ENCODE data around the gene ZNF655. TPM values are rescaled to one million over a fixed set of nuclear protein-coding genes. Genes with fewer than 3 reads are reported as not detected.

ZNF655 gene
- polyA plus RNA-seq, 1 experiment, result 47.2 TPM

GRCh38 chr7:99535667-99536066, 22.8 kb upstream of the ZNF655 start:
- TF ChIP-seq, protein P1, sequence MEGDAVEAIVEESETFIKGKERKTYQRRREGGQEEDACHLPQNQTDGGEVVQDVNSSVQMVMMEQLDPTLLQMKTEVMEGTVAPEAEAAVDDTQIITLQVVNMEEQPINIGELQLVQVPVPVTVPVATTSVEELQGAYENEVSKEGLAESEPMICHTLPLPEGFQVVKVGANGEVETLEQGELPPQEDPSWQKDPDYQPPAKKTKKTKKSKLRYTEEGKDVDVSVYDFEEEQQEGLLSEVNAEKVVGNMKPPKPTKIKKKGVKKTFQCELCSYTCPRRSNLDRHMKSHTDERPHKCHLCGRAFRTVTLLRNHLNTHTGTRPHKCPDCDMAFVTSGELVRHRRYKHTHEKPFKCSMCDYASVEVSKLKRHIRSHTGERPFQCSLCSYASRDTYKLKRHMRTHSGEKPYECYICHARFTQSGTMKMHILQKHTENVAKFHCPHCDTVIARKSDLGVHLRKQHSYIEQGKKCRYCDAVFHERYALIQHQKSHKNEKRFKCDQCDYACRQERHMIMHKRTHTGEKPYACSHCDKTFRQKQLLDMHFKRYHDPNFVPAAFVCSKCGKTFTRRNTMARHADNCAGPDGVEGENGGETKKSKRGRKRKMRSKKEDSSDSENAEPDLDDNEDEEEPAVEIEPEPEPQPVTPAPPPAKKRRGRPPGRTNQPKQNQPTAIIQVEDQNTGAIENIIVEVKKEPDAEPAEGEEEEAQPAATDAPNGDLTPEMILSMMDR (IDR thresholded peaks at IDR 0.05; ENCODE audit: insufficient read depth, low read depth, low read length), result no peak
- Histone ChIP-seq H3K36me3 (ENCODE audit: control insufficient read depth, insufficient read depth, low read length) (peaks cover 12% of the 10 kb centered on the region), H3K4me3 (ENCODE audit: low read depth, low read length) (no peak overlapping the region), H3K27me3 (ENCODE audit: control insufficient read depth, insufficient read depth, low read length) (no peaks in the 10 kb centered on the region)
- no peak for DNase-seq (ENCODE audit: low read depth)
- ChIA-PET CTCF (interaction anchor here (1.2 kb wide), 1 partner anchor 10 kb away, joined by 3 read pairs; no protein-coding TSS in a partner anchor), POLR2A (no interaction called here)

DNA sequence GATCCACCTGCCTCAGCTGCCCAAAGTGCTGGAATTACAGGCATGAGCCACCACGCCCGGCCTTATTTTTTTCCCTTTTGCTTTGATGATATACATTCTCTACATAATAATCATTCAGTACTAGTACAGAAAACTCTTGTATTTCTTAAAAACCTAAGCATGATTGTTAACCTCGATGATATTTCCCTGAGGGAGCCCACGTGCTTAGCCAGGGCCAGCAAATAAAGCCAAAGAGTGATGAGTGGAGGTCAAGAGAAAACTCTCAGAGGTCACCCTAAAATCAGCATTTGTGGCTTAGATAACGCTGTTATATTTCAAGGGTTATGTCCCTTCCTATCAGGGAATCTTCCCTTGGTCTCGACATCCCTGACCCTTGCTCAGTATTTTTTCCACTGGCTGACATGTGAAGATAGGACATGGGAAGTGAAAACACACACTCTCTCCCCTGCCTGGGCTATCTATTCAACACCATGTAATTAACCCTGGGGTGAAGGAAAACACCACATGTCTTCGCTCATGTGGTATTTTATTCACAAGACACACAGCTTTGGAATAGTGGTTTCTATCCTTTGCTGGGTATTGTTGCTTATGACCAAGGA, 19.1 kb upstream of the ZNF655 start:
- Histone ChIP-seq H3K4me3 (ENCODE audit: low read depth, low read length) (no peak overlapping the region), H3K36me3 (ENCODE audit: control insufficient read depth, insufficient read depth, low read length) (0 out of 2 replicates have a peak, but pooled peaks cover 1% of the 10 kb centered on the region), H3K27me3 (ENCODE audit: control insufficient read depth, insufficient read depth, low read length) (no peaks in the 10 kb centered on the region)
- TF ChIP-seq, protein P1 (IDR thresholded peaks at IDR 0.05; ENCODE audit: insufficient read depth, low read depth, low read length), result no peak
- POLR2A ChIA-PET, result no interaction called here
- no peak for DNase-seq (ENCODE audit: low read depth)
- CTCF ChIA-PET, result interaction anchor here (1.2 kb wide), 1 partner anchor 28 kb away, joined by 3 read pairs; no protein-coding TSS in a partner anchor

DNA sequence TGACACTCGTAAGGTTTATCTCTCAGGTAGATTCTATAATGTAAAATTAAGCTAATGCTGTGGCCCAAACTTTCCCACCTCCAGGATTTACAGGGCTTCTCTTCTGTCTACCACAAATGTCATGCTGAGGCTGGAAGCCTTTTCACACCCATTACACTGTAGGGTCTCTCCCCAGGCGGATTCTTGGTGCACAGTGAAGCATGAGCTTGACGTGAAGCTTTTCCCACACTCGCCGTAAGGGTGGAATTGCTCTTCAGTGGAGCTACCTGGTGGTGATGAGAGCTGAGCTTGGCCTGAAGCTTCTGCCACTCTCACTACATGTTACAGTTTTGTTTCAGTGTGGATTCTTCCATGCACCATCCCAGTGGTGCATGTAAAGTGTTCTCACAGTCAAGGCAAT, 17.9 kb upstream of the ZNF655 start:
- DNase-seq (ENCODE audit: low read depth), result no peak
- ChIA-PET CTCF (interaction anchor here (1.2 kb wide), 1 partner anchor 30 kb away, joined by 3 read pairs; no protein-coding TSS in a partner anchor), POLR2A (no interaction called here)
- Histone ChIP-seq H3K27me3 (ENCODE audit: control insufficient read depth, insufficient read depth, low read length) (no peaks in the 10 kb centered on the region), H3K4me3 (ENCODE audit: low read depth, low read length) (no peak overlapping the region), H3K36me3 (ENCODE audit: control insufficient read depth, insufficient read depth, low read length) (0 out of 2 replicates have a peak, but pooled peaks cover 3% of the 10 kb centered on the region)
- TF ChIP-seq, protein P1 (IDR thresholded peaks at IDR 0.05; ENCODE audit: insufficient read depth, low read depth, low read length), result no peak

GRCh38 chr7:99541212-99541611, 17.2 kb upstream of the ZNF655 start:
- TF ChIP-seq, protein P1 (IDR thresholded peaks at IDR 0.05; ENCODE audit: insufficient read depth, low read depth, low read length), result no peak
- H3K4me3 ChIP-seq (ENCODE audit: low read depth, low read length), result no peak overlapping the region
- POLR2A ChIA-PET, result no interaction called here
- no peaks in the 10 kb centered on the region for H3K27me3 ChIP-seq (ENCODE audit: control insufficient read depth, insufficient read depth, low read length)
- CTCF ChIA-PET, result no interaction called here
- 0 out of 2 replicates have a peak, but pooled peaks cover 3% of the 10 kb centered on the region for H3K36me3 ChIP-seq (ENCODE audit: control insufficient read depth, insufficient read depth, low read length)
- no peak for DNase-seq (ENCODE audit: low read depth)

DNA sequence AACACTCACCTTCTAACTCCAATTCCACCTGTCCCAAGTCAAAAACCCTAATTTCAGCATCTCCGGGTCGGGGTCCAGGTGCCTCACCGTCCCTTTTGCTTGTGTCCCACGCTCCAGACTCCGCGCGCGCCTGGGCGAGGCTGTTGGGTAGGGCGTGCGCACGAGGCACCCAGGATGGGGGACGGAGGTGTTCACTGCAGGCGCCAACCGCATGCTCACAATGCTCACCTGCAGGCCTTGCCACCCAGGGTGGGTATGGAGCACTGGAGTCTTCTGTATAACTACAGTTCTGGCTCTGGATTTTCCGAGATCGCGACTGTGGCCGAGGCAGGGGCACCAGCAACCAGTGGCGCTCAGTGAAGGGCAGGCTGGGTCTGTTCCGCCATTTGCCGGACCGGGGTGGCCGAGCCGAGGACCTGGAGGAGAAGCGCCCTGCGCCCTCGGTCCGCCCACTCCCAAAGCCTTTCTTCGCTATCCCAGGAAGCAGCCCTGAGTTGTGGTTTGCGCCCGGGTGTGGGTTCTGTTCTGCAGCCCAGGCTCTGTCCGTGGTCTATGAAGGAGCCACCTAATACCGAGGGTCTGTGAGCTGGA, 15.3 kb upstream of the ZNF655 start:
- POLR2A ChIA-PET, result no interaction called here
- CTCF ChIA-PET, result no interaction called here

More for the DNA sequence above, 15.3 kb upstream of the ZNF655 start:
- TF ChIP-seq, protein P1 (IDR thresholded peaks at IDR 0.05; ENCODE audit: insufficient read depth, low read depth, low read length), result no peak
- H3K36me3 ChIP-seq (ENCODE audit: control insufficient read depth, insufficient read depth, low read length), result peaks cover 3% of the 10 kb centered on the region; the same call in 1 of the 2 replicates
- no peak overlapping the region for H3K4me3 ChIP-seq (ENCODE audit: low read depth, low read length)
- no peaks in the 10 kb centered on the region for H3K27me3 ChIP-seq (ENCODE audit: control insufficient read depth, insufficient read depth, low read length)
- DNase-seq (ENCODE audit: low read depth), result no peak

All from BJ (cell line).